Measurements from ENCODE around the gene LHPP.

LHPP gene

GRCh38 chr10:124557648-124558338 is 96.2 kb downstream of the LHPP start:
- no peaks in the 10 kb centered on the region for H3K36me3 ChIP-seq (ENCODE audit: control insufficient read depth in 1 of 2, insufficient read depth in 2 of 2, low read depth in 1 of 2, low read length in 2 of 2)
- H3K27me3 ChIP-seq (ENCODE audit: control insufficient read depth in 1 of 2, insufficient read depth in 1 of 2, low read length in 2 of 2) = peaks cover 0 to 18% of the 10 kb centered on the region in 2 experiments
- no peak overlapping the region for H3K27ac ChIP-seq (ENCODE audit: low read length, poor library complexity, severe bottlenecking)
- no peak overlapping the region for H3K9ac ChIP-seq (ENCODE audit: low read length)
- H3K79me1 ChIP-seq (replicated peaks; ENCODE audit: low read length, poor library complexity, severe bottlenecking) = no peaks in the 10 kb centered on the region
- peak overlapping the region; percentile 84 for H4K91ac ChIP-seq (ENCODE audit: low read length)
- H2BK5ac ChIP-seq (ENCODE audit: low read depth, low read length, poor library complexity, severe bottlenecking) = no peak overlapping the region
- no peak for DNase-seq
- no peak overlapping the region for H2AFZ ChIP-seq (ENCODE audit: low read depth, low read length)
- no peak overlapping the region for H3K4me2 ChIP-seq (ENCODE audit: low read length, poor library complexity, severe bottlenecking)
- WGBS = 91% methylated on average over 16 of the region's 16 CpGs
- H2BK12ac ChIP-seq (ENCODE audit: low read length in 2 of 2) = peak overlapping the region; percentile 55 to 57
- peak overlapping the region in 1 of 2 experiments; percentile 25 for H3K23ac ChIP-seq (ENCODE audit: low read length in 2 of 2)
- H2BK120ac ChIP-seq (ENCODE audit: low read depth, low read length) = no peak overlapping the region
- H3K4me3 ChIP-seq (ENCODE audit: insufficient read depth in 1 of 2, low read depth in 1 of 2, low read length in 2 of 2) = peak overlapping the region in 1 of 2 experiments; percentile 49
- no peak overlapping the region for H2AK5ac ChIP-seq (ENCODE audit: low read length, severe bottlenecking)
- no peak overlapping the region for H4K8ac ChIP-seq (ENCODE audit: low read length)
- H3K14ac ChIP-seq (ENCODE audit: low read length in 2 of 2) = peak overlapping the region in 1 of 2 experiments; percentile 86
- peaks cover 5% of the 10 kb centered on the region for H3K4me1 ChIP-seq (ENCODE audit: control insufficient read depth, insufficient read depth, low read depth, low read length)
- peak overlapping the region; percentile 1 to 13 for H3K4ac ChIP-seq (ENCODE audit: low read depth in 1 of 2, low read length in 2 of 2)
- H3K18ac ChIP-seq (ENCODE audit: low read depth in 1 of 2, low read length in 2 of 2) = peak overlapping the region in 1 of 2 experiments; percentile 69
- no peak overlapping the region for H2BK15ac ChIP-seq (ENCODE audit: low read depth, poor library complexity, severe bottlenecking)
- H3K9me3 ChIP-seq (ENCODE audit: control insufficient read depth, low read length) = no peaks in the 10 kb centered on the region

GRCh38 chr10:124558339-124559321 is 97.0 kb downstream of the LHPP start:
- Histone ChIP-seq H4K8ac (ENCODE audit: low read length) (no peak overlapping the region), H3K9me3 (ENCODE audit: control insufficient read depth, low read length) (no peaks in the 10 kb centered on the region), H3K18ac (ENCODE audit: low read depth in 1 of 2, low read length in 2 of 2) (peak overlapping the region in 1 of 2 experiments; percentile 69), H3K27ac (ENCODE audit: low read length, poor library complexity, severe bottlenecking) (no peak overlapping the region), H3K23ac (ENCODE audit: low read length in 2 of 2) (no peak overlapping the region), H2AFZ (ENCODE audit: low read depth, low read length) (no peak overlapping the region), H3K4ac (ENCODE audit: low read depth in 1 of 2, low read length in 2 of 2) (peak overlapping the region in 1 of 2 experiments; percentile 1), H2BK15ac (ENCODE audit: low read depth, poor library complexity, severe bottlenecking) (no peak overlapping the region), H3K27me3 (ENCODE audit: control insufficient read depth in 1 of 2, insufficient read depth in 1 of 2, low read length in 2 of 2) (peaks cover 0 to 18% of the 10 kb centered on the region in 2 experiments), H3K4me2 (ENCODE audit: low read length, poor library complexity, severe bottlenecking) (no peak overlapping the region), H2BK120ac (ENCODE audit: low read depth, low read length) (no peak overlapping the region), H3K4me1 (ENCODE audit: control insufficient read depth, insufficient read depth, low read depth, low read length) (peaks cover 5% of the 10 kb centered on the region), H3K36me3 (ENCODE audit: control insufficient read depth in 1 of 2, insufficient read depth in 2 of 2, low read depth in 1 of 2, low read length in 2 of 2) (no peaks in the 10 kb centered on the region), H4K91ac (ENCODE audit: low read length) (peak overlapping the region; percentile 84), H2BK12ac (ENCODE audit: low read length in 2 of 2) (peak overlapping the region in 1 of 2 experiments; percentile 51), H3K79me1 (replicated peaks; ENCODE audit: low read length, poor library complexity, severe bottlenecking) (no peaks in the 10 kb centered on the region), H2AK5ac (ENCODE audit: low read length, severe bottlenecking) (no peak overlapping the region), H3K9ac (ENCODE audit: low read length) (no peak overlapping the region), H2BK5ac (ENCODE audit: low read depth, low read length, poor library complexity, severe bottlenecking) (no peak overlapping the region), H3K4me3 (ENCODE audit: insufficient read depth in 1 of 2, low read depth in 1 of 2, low read length in 2 of 2) (peak overlapping the region in 1 of 2 experiments; percentile 49), H3K14ac (ENCODE audit: low read length in 2 of 2) (peak overlapping the region in 1 of 2 experiments; percentile 86)
- 90% methylated on average over 23 of the region's 23 CpGs for WGBS
- DNase-seq = no peak

- Histone ChIP-seq H3K36me3 (ENCODE audit: control insufficient read depth in 1 of 2, insufficient read depth in 2 of 2, low read depth in 1 of 2, low read length in 2 of 2) (no peaks in the 10 kb centered on the region), H4K8ac (ENCODE audit: low read length) (no peak overlapping the region), H3K27ac (ENCODE audit: low read length, poor library complexity, severe bottlenecking) (no peak overlapping the region), H2BK120ac (ENCODE audit: low read depth, low read length) (no peak overlapping the region), H3K14ac (ENCODE audit: low read length in 2 of 2) (peak overlapping the region in 1 of 2 experiments; percentile 41), H3K4me1 (ENCODE audit: control insufficient read depth, insufficient read depth, low read depth, low read length) (peaks cover 5% of the 10 kb centered on the region), H3K4me2 (ENCODE audit: low read length, poor library complexity, severe bottlenecking) (no peak overlapping the region), H3K18ac (ENCODE audit: low read depth in 1 of 2, low read length in 2 of 2) (peak overlapping the region in 1 of 2 experiments; percentile 50), H3K9ac (ENCODE audit: low read length) (peak overlapping the region; percentile 59), H3K9me3 (ENCODE audit: control insufficient read depth, low read length) (no peaks in the 10 kb centered on the region), H3K4me3 (ENCODE audit: insufficient read depth in 1 of 2, low read depth in 1 of 2, low read length in 2 of 2) (no peak overlapping the region), H2BK12ac (ENCODE audit: low read length in 2 of 2) (peak overlapping the region; percentile 23 to 38), H2AK5ac (ENCODE audit: low read length, severe bottlenecking) (no peak overlapping the region), H3K27me3 (ENCODE audit: control insufficient read depth in 1 of 2, insufficient read depth in 1 of 2, low read length in 2 of 2) (peaks cover 0 to 21% of the 10 kb centered on the region in 2 experiments), H3K4ac (ENCODE audit: low read depth in 1 of 2, low read length in 2 of 2) (peak overlapping the region; percentile 7 to 26), H2BK15ac (ENCODE audit: low read depth, poor library complexity, severe bottlenecking) (no peak overlapping the region), H2BK5ac (ENCODE audit: low read depth, low read length, poor library complexity, severe bottlenecking) (no peak overlapping the region), H3K79me1 (replicated peaks; ENCODE audit: low read length, poor library complexity, severe bottlenecking) (no peaks in the 10 kb centered on the region), H3K23ac (ENCODE audit: low read length in 2 of 2) (no peak overlapping the region), H4K91ac (ENCODE audit: low read length) (peak overlapping the region; percentile 14), H2AFZ (ENCODE audit: low read depth, low read length) (no peak overlapping the region)
- WGBS = 97% methylated on average over 11 of the region's 11 CpGs
- no peak for DNase-seq
Measured at GRCh38 chr10:124559372-124560132, 97.9 kb downstream of the LHPP start.
